Brain microvascular endothelial cell (primary cell): ENCODE measurements around the gene ST3GAL2.

Experiments
- DNase-seq: peaks from one replicate; pipeline ENCODE4 v3.0.0-alpha.2; 2020
- H3K27ac ChIP-seq: fragments of 250-450 bp; sonication (Bioruptor Pico); 2 replicates; pipeline ENCODE4 v1.5.1; 2020; ENCODE audit warnings: mild to moderate bottlenecking, moderate library complexity
- H3K27me3 ChIP-seq: fragments of 250-450 bp; sonication (Bioruptor Pico); replicated peaks from 2 replicates; pipeline ENCODE4 v1.5.1; 2020; ENCODE audit warnings: mild to moderate bottlenecking
- H3K36me3 ChIP-seq: fragments of 250-450 bp; sonication (Bioruptor Pico); replicated peaks from 2 replicates; pipeline ENCODE4 v1.5.1; 2020; ENCODE audit warnings: mild to moderate bottlenecking
- H3K4me3 ChIP-seq: 2 replicates; pipeline ENCODE4 v1.5.1; 2011; ENCODE audit warnings: low read depth, mild to moderate bottlenecking, control low read depth, low read length, moderate library complexity
- in situ Hi-C: cut with HindIII; loops from 2 replicates; pipeline ENCODE4 v1.10.0; 2017; ENCODE audit warnings: low sequenced_read_pairs, low pct_ligation_motif_present
- TF ChIP-seq, protein P1 (sequence below): IDR thresholded peaks from 2 replicates; pipeline ENCODE4 v1.5.1; 2011; ENCODE audit warnings: low read depth, mild to moderate bottlenecking, moderate library complexity, low read length, control low read depth, inconsistent platforms; ENCODE audit errors: missing control alignments

The ST3GAL2 gene

DNA sequence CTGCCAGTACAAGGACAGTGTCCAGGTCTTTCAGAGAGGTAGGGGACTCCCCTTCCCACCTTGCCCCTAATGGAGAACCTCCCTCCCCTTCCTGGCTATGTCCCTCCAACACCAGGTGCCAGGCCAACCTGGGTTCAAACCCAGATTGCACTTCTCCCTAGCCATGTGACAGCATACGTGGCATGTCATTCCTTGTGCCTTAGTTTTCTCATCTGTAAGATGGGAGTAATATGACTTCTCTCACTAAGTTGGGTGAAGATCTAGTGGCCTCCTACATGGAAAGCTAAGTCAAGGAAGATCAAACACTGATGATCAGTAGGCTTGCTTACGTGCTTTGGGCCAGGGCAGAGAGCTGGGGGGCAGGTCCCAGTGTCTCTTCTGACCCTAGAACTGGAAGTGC, 24.3 kb upstream of the ST3GAL2 start:
- in situ Hi-C loops, result no loop called here
- TF ChIP-seq, protein P1, sequence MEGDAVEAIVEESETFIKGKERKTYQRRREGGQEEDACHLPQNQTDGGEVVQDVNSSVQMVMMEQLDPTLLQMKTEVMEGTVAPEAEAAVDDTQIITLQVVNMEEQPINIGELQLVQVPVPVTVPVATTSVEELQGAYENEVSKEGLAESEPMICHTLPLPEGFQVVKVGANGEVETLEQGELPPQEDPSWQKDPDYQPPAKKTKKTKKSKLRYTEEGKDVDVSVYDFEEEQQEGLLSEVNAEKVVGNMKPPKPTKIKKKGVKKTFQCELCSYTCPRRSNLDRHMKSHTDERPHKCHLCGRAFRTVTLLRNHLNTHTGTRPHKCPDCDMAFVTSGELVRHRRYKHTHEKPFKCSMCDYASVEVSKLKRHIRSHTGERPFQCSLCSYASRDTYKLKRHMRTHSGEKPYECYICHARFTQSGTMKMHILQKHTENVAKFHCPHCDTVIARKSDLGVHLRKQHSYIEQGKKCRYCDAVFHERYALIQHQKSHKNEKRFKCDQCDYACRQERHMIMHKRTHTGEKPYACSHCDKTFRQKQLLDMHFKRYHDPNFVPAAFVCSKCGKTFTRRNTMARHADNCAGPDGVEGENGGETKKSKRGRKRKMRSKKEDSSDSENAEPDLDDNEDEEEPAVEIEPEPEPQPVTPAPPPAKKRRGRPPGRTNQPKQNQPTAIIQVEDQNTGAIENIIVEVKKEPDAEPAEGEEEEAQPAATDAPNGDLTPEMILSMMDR, result no peak
- no peak for DNase-seq

DNA sequence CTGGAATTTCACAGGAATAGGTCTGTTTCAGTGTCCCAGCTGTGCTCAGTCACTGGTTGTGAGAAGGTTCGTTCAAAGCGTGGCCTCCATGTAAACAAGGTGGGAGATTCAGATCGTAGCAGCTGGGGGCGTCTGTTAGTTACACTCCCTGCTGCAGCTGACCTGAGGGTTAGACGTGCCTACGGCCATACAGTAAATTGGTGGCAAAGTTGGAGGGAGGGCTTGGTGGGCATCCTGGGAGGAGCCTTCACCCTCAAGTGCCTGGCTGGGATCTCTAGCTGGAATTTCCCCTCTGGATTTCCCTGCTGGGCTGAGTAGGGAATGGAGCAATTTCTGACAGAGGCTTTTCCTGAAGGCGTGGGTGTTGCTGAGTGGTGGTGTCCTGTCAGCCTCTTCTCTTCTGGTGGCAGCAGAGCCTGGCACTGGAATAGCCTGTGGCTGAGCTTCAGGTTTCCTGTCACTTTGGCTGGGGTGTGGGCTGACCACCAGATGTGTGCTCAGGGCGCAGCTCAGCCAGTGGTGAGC, 21.9 kb upstream of the ST3GAL2 start:
- H3K36me3 ChIP-seq, result peaks cover 3% of the 10 kb centered on the region
- no peak for DNase-seq
- no peaks in the 10 kb centered on the region for H3K27me3 ChIP-seq
- no peak overlapping the region for H3K27ac ChIP-seq
- in situ Hi-C loops, result no loop called here
- TF ChIP-seq, protein P1, result no peak
- no peak overlapping the region for H3K4me3 ChIP-seq

More for the DNA sequence above, 24.3 kb upstream of the ST3GAL2 start:
- Histone ChIP-seq H3K27me3 (no peaks in the 10 kb centered on the region), H3K4me3 (no peak overlapping the region), H3K27ac (no peak overlapping the region), H3K36me3 (peaks cover 3% of the 10 kb centered on the region)

DNA sequence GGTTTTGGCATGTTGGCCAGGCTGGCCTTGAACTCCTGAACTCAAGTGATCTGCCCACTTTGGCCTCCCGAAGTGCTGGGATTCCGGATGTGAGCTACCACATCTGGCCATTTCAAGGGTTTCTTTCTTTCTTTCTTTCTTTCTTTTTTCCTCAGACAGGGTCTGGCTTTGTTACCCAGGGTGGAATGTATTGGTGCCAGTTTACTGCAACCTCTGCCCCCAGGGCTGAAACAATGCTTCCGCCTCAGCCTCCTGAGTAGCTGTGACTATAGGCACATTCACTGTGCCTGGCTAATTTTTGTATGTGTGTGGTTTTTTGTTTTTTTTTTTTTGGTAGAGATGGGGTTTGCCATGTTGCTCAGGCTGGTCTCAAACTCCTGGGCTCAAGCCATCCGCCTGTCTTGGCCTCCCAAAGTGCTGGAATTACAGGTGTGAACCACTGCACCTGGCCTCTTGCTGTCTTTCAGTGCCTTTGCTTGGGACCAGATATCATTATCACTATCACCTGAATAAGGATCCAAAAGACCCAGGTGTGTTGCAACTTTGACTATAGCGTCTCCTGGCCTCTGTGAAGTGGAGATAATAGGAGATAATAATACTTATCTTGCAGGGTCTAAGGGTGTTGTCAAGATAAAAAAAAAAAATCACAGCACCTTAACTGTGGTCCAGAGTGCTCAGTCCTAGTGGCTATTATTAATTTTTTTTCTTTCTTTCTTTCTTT, 18.7 kb upstream of the ST3GAL2 start:
- H3K27me3 ChIP-seq, result no peaks in the 10 kb centered on the region
- no peaks in the 10 kb centered on the region for H3K36me3 ChIP-seq
- TF ChIP-seq, protein P1, result no peak
- in situ Hi-C loops, result no loop called here
- no peak overlapping the region for H3K4me3 ChIP-seq
- no peak overlapping the region for H3K27ac ChIP-seq
- DNase-seq, result no peak

DNA sequence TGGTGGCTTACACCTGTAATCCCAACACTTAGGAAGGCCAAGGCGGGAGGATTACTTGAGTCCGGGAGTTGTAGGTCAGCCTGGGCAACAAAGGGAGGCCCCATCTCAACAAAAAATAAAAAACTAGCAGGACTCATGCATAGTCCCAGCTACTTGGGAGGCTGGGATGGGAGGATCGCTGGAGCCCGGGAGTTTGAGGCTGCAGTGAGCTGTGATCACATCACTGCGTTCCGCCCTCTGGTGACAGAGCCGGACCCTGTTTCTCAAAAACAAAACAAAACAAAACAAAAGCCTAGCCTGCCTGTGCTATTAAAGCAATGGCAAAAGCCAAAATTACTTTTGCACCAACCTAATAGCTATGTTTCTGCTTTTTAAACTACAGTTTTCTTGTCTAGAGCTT, 17.0 kb upstream of the ST3GAL2 start:
- in situ Hi-C loops, result no loop called here
- no peak overlapping the region for H3K27ac ChIP-seq
- no peaks in the 10 kb centered on the region for H3K27me3 ChIP-seq
- no peak overlapping the region for H3K4me3 ChIP-seq
- DNase-seq, result no peak
- no peaks in the 10 kb centered on the region for H3K36me3 ChIP-seq
- TF ChIP-seq, protein P1, result no peak

DNA sequence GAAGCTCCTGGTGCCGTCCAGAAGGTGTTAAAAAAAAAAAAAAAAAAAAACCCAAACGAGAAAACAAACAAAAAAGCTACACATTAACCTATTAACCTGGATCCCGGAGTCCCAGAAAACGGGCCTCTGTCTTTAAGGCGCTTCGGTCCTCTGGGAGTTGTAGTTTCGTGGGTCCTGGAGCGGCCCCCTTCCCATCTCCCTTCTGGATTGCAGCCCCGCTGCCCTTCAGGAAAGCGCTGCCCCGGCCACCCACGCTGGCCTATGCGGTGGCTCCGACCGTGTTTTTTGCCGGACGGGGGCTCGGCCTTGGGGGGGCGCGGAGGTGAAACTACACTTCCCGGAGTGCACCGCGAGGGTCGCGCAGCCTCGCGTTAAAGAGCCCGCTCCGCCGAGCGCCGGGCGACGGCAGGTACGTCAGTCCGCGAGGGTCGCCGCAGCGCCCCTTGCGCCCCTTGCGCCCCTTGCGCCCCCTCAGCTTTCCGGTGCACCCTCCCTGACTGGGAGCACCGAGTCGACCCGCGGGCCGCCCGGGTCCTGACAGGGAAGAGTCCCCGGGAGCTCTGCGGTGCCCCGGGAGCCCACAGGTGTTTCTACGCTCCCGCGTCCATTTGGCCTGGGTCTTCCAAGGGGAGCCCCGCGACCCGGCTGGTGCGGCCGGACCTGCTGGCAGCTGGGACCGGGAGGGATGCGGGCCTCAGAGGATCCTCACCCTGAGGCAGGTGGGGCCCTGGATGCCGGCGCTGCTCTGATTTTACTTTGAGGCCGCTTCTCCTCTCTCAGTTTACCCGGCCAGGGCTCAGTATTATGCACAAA, 15.5 kb upstream of the ST3GAL2 start, which contains the start of gene FCSK:
TSS of gene FCSK (plus strand) at position 374 of the 813 bp plus-strand sequence. CDS start 8,596 bp downstream, outside the sequence.
- Histone ChIP-seq H3K4me3 (peak within 1 kb of the TSS; percentile 85), H3K36me3 (no peaks in the 10 kb centered on the region), H3K27me3 (no peaks in the 10 kb centered on the region), H3K27ac (peak within 1 kb of the TSS; percentile 100)
- in situ Hi-C loops, result no loop called here
- TF ChIP-seq, protein P1, result no peak
- peak; percentile 42 for DNase-seq
